Islet of Langerhans (tissue), 1 donor: Measurements from ENCODE around the gene OPRL1.

Experiments
- FAIRE-seq: peaks from one replicate; lab custom pipeline; 2011; peaks lifted over from hg19 to GRCh38; lab: Jason Lieb, UNC

OPRL1 gene

DNA sequence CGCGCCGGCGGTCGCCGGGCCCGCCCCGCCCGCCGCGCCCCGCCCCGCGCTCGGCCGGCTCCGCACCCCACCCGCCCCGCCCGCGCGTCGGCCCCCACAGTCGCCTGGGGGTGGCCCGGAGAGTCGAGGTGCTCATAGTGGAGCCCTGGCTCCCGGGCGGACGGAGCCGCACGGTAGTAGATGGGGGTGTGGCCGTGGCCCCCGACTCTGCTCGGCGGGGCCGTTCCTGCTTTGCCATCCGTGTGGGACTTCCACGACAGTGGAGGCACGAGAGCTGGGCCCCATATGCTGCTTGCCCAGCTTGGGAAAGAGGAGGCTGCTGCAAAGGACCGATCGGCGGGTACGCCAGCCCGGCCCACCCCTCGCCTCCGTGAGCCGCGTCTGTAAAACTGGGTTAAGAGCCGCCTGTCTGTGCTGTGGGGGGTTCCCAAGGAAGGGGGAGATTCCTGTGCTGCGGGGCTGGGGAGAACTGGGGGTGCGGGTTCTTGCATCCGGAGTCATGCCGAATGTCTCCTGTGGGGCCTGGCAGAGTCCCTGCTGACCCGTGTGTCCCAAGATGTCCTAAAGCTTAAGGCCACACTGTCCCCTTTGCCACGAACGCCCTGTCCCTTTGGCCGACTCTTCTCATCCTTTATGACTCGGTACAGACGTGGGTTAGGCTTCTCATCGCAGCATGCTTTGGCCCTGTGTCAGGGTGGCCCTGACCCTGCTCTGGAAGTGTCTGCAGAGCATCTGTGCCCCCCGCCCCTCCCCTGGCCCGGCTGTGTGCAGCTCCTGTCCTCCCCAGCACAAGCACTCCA lies at the start of gene OPRL1:
TSS of gene OPRL1 (plus strand) at position 70 of the 800 bp plus-strand sequence. CDS start 12,639 bp downstream, outside the sequence.
- no peak for FAIRE-seq

DNA sequence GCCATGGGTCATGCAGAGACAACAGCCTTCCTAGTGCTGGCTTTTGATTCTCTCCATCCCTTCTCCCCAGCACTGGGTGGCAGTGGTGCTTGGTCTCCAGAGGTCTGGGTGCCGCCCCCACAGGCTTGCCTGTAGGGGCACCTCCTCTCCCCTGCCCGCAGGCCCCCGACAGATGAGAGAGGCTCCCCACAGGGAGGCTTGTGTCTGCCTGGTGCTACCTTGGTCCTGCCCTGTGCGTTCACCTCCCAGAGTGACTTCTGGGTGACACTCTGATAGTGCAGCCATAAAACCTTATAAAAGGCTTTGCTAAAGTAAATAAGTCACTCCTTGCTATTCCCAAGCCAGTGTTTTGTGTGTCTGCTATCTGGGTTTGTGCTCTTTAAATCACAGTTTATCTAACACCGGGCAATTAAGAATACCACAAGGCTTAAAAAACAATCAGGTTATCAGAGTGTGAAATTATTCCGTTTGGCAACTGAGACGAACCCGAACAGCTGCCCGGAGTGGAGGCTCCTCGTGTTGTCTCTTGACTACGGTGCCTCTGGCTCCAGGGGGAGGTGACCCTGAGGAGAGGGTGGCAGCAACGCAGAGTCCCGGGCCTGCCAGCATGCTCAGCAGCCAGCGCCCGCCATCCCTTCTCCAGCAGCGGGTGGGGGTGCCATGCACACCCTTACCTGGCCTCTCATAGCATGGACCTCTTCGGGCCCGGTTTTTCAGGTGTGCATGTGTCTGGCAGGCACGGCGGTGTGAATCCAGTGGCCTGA lies 49.3 kb upstream of the OPRL1 start:
- FAIRE-seq: no peak

DNA sequence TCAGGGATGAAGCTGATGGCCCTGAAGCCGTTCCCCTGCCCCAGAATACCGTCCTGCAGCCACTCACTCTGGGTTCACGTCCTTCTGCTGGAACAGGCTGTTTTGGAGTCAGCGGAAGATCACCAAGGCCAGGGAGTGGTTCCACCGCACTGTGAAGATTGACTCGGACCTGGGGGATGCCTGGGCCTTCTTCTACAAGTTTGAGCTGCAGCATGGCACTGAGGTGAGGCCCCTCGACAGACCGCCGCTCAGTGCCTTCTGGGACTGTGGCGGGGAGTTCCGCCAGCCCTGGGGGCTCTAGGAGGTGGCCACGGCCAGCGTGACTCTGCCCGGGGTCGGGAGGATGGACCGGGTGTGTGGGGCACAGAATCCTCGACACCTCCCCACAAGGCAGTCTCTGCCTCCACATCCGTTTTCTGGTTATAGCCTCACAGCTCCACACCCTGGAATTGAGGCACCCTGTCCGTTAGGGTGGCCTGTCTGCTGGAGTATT lies 48.0 kb upstream of the OPRL1 start:
- FAIRE-seq: no peak

- FAIRE-seq: no peak
Measured at GRCh38 chr20:64032706-64033624, 46.9 kb upstream of the OPRL1 start.

GRCh38 chr20:64033981-64034493 lies 45.8 kb upstream of the OPRL1 start:
- no peak for FAIRE-seq

DNA sequence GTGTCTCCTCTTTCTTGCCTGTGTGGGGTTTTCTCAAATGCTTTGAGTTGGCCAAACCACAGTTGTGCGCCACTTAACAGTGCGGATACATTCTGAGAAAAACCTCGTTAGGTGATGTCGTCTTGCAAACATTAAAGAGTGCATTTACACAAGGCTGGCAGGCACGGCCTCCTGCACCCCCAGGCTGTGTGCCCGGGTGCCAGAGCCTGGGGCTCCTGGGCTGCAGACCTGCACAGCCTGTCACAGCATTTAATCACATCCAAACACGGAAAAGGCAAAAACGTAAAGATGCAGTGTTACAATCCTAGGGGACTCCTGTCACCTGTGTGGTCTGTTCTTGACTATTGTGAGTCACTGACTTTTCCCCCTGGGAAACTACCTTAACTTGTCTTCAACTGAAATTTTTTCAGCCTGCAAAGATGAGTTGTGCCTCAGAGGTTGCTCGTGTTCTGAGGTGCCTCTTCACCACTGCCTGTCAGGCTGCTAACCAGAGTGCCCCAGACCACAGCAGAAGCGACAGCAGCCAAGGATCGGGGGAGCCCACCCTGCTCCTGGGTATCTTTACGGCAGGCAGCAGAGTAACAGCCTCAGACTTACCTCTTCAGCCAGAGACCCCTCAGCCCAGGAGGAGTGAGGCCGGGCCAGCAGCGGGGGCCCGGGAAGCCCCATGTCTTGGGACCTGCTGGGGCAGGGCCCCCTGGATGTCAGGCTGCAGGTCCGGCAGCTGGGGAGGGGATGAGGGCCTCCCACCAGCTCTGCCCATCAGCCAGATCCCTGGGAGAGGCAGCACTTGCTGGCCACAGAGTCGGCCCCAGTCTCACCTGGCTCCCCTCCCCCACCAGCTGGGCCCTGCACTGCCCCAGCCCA lies 44.6 kb upstream of the OPRL1 start:
- no peak for FAIRE-seq

DNA sequence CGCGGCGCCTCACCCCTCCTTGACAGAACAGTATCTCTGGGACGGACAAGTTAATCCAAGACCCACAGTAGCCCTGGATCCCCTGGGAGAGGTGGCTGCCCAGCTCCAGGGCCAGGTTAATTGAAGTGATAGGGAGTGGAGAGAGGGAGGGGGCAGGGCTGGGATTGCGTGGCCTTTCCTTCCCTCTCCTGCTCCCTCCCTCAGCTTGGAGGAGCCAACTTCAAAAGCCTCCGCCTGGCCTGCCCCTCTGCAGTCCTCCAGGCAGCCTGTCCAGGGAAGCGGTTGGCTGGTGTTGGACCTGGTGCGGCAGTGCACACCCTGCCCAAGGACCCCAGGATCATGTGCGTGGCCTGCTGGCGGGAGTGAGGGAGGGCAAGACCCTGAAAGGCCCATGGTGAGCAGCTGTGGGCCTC lies 43.9 kb upstream of the OPRL1 start, which contains the start of gene C20orf204:
TSS of gene C20orf204 (plus strand) at position 250 of the 413 bp plus-strand sequence. CDS start at position 392, 142 bp downstream.
- no peak for FAIRE-seq

- FAIRE-seq: no peak
Measured at GRCh38 chr20:64036346-64037198, 43.3 kb upstream of the OPRL1 start.

DNA sequence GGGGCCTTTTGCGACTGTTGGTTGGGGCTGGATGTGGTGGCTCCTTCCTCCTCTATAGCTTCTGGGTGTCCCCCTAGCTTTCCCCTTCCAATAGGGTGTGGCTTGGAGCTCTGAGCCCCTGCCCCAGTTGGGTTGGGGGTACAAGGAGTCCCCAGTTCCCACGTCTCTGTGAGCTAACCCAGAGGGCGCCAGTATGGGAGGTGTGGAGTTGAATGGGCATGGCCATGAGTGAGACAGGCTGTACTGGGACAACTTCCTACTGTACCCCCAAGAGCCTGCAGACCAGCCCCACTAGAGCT lies 42.7 kb upstream of the OPRL1 start:
- FAIRE-seq: no peak

GRCh38 chr20:64037498-64038213 lies 42.2 kb upstream of the OPRL1 start:
- FAIRE-seq: no peak

DNA sequence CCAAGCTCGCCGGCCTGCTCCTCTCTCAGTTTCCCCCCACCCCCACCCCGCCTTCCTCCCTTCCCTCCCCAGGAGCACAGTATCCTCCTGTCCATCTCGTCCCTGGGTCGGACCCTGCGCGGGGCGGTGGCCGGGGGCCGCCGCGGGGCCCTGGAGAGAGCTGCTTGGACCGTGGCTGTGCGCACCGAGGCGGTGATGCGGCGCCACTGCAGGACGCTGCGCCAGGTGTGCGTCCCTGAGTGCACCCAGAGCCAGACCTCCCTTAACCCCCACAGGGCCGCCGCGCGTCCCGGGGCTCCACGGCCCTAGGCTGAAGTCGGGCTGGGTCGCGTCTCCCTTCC lies 41.7 kb upstream of the OPRL1 start:
- FAIRE-seq: no peak

DNA sequence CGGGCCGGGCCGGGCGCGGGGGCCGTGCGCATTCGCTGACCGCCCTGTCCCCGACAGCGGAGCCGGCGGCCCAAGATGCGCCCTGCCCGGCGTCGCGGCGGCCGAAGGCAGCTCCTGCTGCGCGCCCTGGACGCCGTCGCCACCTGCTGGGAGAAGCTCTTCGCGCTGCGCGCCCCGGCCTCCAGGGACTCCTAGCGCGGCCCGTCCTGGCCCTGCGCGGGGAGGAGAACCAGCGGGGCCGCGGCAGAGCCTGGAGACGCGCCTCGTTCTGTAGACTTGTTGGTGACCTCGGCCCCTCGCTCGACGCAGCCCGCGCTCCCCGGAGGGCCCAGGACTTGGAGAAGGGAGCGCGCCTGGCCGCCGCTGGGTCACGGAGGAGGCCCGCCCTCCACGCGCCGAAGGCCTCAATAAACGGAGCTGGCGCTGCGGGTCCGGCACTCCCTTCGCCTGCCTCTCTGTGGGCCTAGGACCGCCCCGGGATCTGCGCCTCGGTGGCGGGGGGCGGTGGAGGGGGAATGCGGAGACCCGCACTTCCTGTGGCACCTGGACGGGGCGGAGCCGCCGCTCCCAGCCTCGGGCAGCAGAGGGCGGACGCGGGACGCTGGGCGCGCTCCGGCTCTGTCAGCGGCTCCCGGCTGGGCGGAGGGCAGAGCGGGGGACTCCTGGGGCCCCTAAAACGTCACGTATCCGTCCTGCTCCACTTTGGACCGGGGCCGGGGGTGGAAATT lies 41.2 kb upstream of the OPRL1 start:
- FAIRE-seq: no peak

DNA sequence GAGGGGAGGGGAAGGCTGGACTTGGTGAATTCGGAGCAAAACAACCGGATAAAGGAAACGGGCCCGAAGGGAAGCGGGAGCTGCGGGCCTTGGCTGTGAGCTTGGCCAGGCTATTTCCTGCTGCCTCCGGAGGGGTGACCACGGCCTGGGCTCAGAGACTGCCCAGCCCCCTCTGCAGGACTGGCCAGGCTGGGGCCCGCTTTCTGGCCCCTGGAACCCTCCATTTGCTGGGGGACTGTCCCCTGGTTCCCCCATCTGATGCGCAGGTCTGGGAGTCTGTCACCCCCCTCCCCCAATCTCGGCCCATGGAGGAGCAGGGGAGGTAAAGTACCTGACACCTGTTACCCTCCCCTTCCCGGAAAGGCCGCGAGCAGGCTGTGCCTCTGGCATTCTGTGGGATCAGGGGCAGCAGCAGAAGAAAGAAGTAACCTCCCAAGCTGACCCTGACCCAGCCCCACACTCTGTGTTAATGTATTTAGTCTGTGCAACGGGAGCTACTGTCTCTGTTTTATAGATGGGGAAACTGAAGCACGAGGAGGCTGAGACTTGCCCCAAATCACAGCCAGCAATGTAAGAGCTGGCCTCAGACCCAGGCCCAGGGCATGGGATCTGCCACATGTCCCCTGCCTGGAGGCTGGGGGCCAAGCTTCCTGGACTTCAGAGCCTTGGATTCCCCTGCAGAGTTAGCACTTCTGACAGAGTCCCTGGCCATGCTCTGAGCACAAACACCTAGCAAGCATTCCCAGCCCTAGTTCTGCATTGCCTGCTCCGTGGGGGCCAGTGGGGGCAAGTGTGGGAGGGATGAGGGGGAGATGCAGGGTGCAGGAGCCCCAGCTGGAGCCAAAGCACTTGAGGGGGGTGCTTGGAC lies 40.4 kb upstream of the OPRL1 start:
- FAIRE-seq: no peak

DNA sequence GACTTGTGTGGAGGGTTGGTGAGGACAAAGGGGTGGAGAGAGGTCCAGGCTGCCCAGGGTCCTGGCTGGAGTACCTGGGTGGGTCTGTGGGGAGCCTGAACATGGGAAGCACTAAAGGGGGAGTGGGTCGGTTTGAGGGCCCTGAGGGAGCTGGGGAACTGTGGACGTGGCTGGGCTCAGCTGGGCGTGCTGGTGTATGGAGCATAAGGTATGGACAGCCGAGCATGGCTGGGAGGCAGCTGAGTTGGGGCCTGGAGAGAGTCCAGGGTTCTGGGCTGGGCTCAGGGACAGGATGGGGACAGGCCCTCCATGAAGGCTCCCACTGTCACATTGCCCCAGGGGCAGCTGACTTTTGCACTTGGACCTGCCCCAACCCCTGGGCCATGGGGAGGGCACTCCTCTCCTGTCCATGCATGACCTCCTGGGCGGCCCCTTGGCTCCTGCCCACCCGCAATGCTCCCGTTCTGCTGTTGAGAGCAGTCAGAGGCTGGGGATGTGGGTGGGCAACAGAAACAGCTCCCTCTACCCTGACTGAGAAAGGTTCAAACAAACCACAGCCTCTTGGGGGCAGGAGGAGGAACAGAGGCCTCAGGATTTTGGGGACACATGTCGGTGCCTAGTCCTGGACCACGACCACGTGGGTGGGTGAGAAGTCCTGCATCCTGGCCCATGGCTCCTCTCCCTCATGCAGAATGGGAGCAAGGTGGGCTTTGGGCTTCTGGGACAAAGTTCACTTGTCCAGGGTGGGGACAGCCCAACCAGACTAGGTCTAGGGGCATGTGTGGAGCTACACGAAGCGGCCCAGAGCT lies 39.4 kb upstream of the OPRL1 start:
- FAIRE-seq: no peak

GRCh38 chr20:64041040-64041780 lies 38.7 kb upstream of the OPRL1 start:
- FAIRE-seq: no peak

DNA sequence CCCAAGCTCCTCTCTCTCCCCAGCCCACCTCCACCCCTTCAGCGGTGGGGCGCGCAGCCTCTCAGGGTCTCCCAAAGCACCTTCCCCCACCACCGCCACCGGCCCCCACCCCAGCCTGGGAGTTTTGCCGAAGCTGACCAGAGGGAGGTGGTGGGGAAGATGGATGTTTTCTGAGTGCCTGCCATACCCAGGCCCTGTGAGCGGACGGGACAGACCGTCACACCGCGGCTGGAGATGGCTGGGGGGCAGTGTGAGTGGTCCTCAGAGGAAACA lies 38.2 kb upstream of the OPRL1 start:
- no peak for FAIRE-seq
